NK-92 (cell line): ENCODE measurements around the gene GRK5.

Experiments
- DNase-seq: peaks from one replicate; lab custom pipeline; 2025; ENCODE audit not compliant: unreplicated experiment; lab: John Stamatoyannopoulos, UW

GRK5 gene

GRCh38 chr10:119415121-119415520, 207.8 kb downstream of the GRK5 start:
- no peak for DNase-seq

DNA sequence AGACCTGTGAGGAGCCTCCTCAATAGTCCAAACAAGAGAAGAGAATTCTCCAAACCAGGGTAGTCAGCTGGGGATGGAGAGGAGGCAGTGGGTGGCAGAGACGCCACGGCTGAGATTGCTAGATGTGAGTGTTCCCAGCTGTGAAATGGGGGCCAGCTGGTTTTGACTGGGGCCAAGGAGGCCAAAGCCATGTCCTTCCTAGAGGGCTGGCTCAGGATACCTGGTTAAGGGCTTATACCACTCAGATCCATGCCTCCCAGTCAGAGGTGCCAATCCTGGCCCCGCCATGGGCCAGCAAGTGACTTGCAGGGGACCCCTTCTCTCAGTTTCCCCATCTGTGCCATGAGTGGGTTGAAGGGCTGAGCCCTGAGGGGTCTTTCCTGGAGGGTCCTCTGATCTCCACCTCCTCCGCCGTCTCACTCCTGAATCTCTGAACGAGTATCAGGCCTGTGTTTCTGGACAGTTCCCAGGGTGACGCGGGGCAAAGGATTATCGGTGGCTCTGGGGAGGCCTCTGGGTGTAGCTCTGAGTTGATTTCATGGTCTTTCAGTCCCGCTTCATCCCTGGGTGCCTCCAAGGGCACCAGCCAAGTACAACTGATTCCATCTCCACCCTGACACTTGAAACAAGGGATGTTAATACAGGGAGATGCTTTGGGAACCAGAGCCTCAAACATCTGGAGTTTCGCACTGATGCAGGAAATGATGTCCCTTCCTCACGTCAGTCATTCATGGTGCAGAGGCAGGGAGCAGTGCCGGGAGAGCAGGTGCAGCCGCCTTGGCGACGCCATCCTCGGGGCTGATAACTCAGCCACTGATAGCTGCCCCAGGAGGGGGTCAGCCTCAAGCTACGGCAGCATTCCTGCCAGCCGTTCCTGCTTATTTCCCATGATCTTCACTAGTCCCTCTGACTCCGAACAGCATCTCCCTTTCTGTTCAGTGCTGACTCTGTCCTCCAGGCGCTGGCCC, 208.4 kb downstream of the GRK5 start:
- no peak for DNase-seq

GRCh38 chr10:119416855-119417254, 209.5 kb downstream of the GRK5 start:
- DNase-seq = no peak

DNA sequence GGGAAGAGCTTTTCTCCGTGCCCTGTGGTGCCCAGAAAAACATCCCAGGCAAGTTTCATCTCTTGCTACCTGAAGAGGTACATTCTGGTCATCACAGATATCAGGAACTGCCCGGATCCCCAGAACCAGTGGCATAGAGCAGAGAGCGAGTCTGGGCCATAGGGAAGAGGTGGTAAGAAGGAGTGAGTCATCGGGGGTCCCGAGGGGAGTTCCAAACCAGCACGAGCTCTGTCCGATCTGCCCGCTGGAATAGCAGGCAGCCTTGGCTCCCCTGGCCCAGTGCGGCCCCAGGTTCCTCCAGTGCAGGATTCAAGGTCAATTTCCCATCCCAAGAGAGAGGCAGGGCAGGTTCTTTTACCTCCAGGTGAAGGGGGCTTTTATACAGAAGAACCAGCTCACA, 210.5 kb downstream of the GRK5 start:
- no peak for DNase-seq

GRCh38 chr10:119418362-119418761, 211.0 kb downstream of the GRK5 start:
- DNase-seq = no peak

- no peak for DNase-seq
These were observed 212.6 kb downstream of the GRK5 start for GRCh38 chr10:119419931-119420330.

- DNase-seq = no peak
These were observed 213.8 kb downstream of the GRK5 start for GRCh38 chr10:119420950-119421875.

- DNase-seq = no peak
These were observed 214.7 kb downstream of the GRK5 start for GRCh38 chr10:119421891-119422681.

DNA sequence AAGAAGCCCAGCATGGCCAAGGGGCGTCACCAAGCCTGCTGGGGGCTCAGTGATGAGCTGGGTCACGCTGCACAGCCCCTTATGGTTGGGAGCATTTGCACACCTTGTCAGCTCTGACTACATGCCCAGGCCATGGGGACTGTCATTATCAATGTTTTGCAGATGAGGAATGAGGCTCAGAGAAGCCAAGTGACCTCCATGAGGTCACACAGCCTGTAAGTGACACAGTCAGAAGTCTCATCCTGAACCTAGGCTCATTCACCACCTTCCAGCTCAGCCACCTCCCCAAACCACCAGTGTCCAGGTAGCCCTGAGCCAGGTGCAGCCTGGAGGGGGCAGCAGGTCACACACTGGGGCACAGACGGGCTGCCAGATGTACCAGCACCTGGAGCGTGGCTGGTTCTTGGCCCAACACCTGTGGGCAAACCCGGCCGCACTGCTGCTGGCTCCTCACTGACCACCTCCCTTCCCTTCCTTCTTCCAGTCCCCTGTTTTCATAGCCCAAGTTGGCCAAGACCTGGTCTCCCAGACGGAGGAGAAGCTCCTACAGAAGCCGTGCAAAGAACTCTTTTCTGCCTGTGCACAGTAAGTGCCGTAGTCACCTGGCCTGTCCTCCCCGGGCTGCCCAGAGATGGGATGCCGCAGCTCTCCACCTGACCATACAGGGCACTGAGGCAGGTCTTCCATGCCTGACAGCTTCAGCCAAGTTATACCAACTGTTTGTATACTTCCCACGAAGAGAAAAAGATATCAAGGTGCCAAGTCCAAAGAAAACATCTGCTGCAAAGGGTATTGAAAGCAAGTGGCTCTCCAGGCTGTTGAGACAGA, 215.5 kb downstream of the GRK5 start:
- DNase-seq = no peak

GRCh38 chr10:119423510-119424257, 216.3 kb downstream of the GRK5 start:
- DNase-seq = no peak

GRCh38 chr10:119424258-119424975, 217.0 kb downstream of the GRK5 start:
- no peak for DNase-seq

GRCh38 chr10:119425102-119425880, 217.9 kb downstream of the GRK5 start:
- no peak for DNase-seq

DNA sequence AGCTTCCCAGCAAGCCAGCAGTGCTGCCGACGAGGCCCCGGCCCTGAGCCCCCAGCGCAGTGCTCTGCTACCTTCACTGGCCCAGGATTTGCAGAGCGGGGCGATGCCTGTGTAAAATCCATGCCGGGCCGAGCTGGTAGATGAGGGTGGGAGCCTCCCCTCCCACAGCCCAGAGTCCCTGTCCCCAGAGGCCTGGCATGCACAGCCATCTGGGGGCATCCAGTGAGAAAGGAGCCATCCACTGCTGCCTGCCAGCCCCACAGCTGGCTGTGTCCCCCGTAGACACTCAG, 218.5 kb downstream of the GRK5 start:
- no peak for DNase-seq

DNA sequence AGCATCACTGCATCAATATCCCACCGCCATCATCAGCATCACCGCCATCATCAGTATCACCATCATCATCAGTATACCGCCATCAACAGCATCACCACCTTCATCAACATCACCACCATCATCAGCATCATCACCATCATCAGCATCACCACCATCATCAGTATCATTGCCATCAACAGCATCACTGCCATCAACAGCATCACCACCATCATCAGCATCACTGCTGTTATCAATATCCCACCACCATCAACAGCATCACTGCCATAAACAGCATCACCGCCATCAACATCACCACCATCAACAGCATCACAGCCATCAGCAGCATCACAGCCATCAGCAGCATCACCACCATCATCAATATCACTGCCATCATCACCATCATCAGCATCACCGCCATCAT, 219.3 kb downstream of the GRK5 start:
- DNase-seq = no peak

- no peak for DNase-seq
These were observed 220.0 kb downstream of the GRK5 start for GRCh38 chr10:119427263-119427864.

DNA sequence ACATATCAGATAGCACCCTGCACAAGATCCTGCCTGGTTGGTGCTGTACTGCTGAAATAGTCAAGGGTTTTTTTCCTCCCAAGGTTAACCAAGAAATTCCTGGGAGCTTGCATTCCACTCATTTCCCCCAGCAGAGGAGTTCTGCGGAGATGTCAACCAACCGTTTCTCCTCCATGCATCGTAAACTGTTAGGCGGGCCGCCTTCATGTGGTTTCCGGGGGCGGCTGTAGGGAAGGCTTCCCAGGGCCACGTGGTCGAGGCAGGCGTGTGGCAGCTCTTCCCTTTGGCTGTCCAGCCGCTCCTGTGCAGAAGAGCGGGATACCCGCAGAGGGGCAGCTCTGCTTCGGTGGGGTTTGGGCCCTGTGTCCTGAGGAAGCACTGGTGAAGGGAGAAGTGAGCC, 221.4 kb downstream of the GRK5 start:
- DNase-seq = no peak

- no peak for DNase-seq
These were observed 222.4 kb downstream of the GRK5 start for GRCh38 chr10:119429771-119430170.
